Keratinocyte (primary cell): ENCODE measurements around the gene MPV17L2. TPM values are rescaled to one million over a fixed set of nuclear protein-coding genes. Genes with fewer than 3 reads are reported as not detected.

Source experiments
- DNase-seq: peaks from one replicate; pipeline ENCODE4 v3.0.0-alpha.2; 2011; ENCODE audit warnings: low read depth, missing footprints, low spot score
- FAIRE-seq: peaks from 2 replicates; lab custom pipeline; 2011; peaks lifted over from hg19 to GRCh38; lab: Jason Lieb, UNC
- H2AFZ ChIP-seq: 2 replicates; pipeline ENCODE4 v1.6.0; 2012; ENCODE audit warnings: low read length, control low read depth, inconsistent platforms; ENCODE audit not compliant: control insufficient read depth
- H3K27ac ChIP-seq: 2 replicates; pipeline ENCODE4 v1.5.1; 2011; ENCODE audit warnings: low read length; ENCODE audit not compliant: control insufficient read depth, insufficient read depth
- H3K27me3 ChIP-seq: 3 replicates; pipeline ENCODE4 v1.6.0; 2011; ENCODE audit warnings: low read length; ENCODE audit not compliant: control insufficient read depth, insufficient read depth; ENCODE audit errors: extremely low read depth
- H3K36me3 ChIP-seq, 2 experiments: 2 replicates in 1 of 2; 3 replicates in 1 of 2; pipeline ENCODE4 v1.5.1; 2011; ENCODE audit warnings: low read length in 2 of 2, mild to moderate bottlenecking in 1 of 2; ENCODE audit not compliant: control insufficient read depth in 2 of 2, insufficient read depth in 2 of 2; ENCODE audit errors: extremely low read depth in 1 of 2
- H3K4me1 ChIP-seq: 3 replicates; pipeline ENCODE4 v1.5.1; 2011; ENCODE audit warnings: low read length; ENCODE audit not compliant: control insufficient read depth, insufficient read depth; ENCODE audit errors: extremely low read depth
- H3K4me2 ChIP-seq: 3 replicates; pipeline ENCODE4 v1.6.0; 2011; ENCODE audit warnings: low read depth, low read length; ENCODE audit not compliant: control insufficient read depth, insufficient read depth; ENCODE audit errors: extremely low read depth
- H3K4me3 ChIP-seq, 3 experiments: fragments of 200-600 bp in 1 of 3; sonication (generic) in 1 of 3; 2 replicates in 2 of 3; 3 replicates in 1 of 3; pipeline ENCODE4 v1.5.1; 2011 to 2016; ENCODE audit warnings: low read length in 3 of 3, mild to moderate bottlenecking in 3 of 3, control low read depth in 2 of 3, inconsistent platforms in 1 of 3, low read depth in 1 of 3, mixed read lengths in 1 of 3, mixed run types in 1 of 3, moderate library complexity in 1 of 3; ENCODE audit not compliant: control insufficient read depth in 2 of 3, insufficient read depth in 2 of 3; ENCODE audit errors: extremely low read depth in 1 of 3
- H3K79me2 ChIP-seq: 2 replicates; pipeline ENCODE4 v1.6.0; 2012; ENCODE audit warnings: low read length; ENCODE audit not compliant: control insufficient read depth, insufficient read depth
- H3K9ac ChIP-seq: 3 replicates; pipeline ENCODE4 v1.6.0; 2011; ENCODE audit warnings: low read length; ENCODE audit not compliant: control insufficient read depth, insufficient read depth; ENCODE audit errors: extremely low read depth
- H3K9me1 ChIP-seq: 3 replicates; pipeline ENCODE4 v1.6.0; 2011; ENCODE audit warnings: low read length; ENCODE audit not compliant: control insufficient read depth, insufficient read depth; ENCODE audit errors: extremely low read depth
- H3K9me3 ChIP-seq: 2 replicates; pipeline ENCODE4 v1.5.1; 2012; ENCODE audit warnings: low read depth, low read length; ENCODE audit not compliant: control insufficient read depth
- H4K20me1 ChIP-seq: 3 replicates; pipeline ENCODE4 v1.6.0; 2011; ENCODE audit warnings: low read length; ENCODE audit not compliant: control insufficient read depth, insufficient read depth; ENCODE audit errors: extremely low read depth
- CTCF ChIP-seq, 3 experiments: IDR thresholded peaks in 1 of 3; conservative IDR thresholded peaks in 1 of 3; optimal IDR thresholded peaks in 1 of 3; 2 replicates in 2 of 3; 3 replicates in 1 of 3; pipeline versions ENCODE3 to v1.5.1; 2011; ENCODE audit warnings: low read length in 3 of 3, mild to moderate bottlenecking in 3 of 3, moderate library complexity in 2 of 3, control low read depth in 1 of 3, inconsistent platforms in 1 of 3; ENCODE audit not compliant: insufficient read depth in 2 of 3; ENCODE audit errors: extremely low read depth in 1 of 3
- EZH2 ChIP-seq: IDR thresholded peaks from one replicate; pipeline ENCODE4 v1.6.1; 2012; ENCODE audit warnings: inconsistent platforms, mild to moderate bottlenecking, low read length, moderate library complexity
- dilution Hi-C: fragments of 300-500 bp; cut with MboI; formaldehyde crosslinking; loops from one replicate; pipeline ENCODE4 v1.7.0; 2020; ENCODE audit warnings: low sequenced_read_pairs; ENCODE audit not compliant: extremely low pct_ligation_motif_present
- polyA plus RNA-seq, 5 experiments: library from polyadenylated mRNA; depleted of rRNA in 3 of 5; stranded (reverse) in 3 of 5; stranded (forward) in 1 of 5; unstranded in 1 of 5; fragments of >200 nt; gene quantifications; 1 replicate in 1 of 5; 2 replicates in 3 of 5; 3 replicates in 1 of 5; pipeline versions ENCODE4 v1.2.1 to v1.2.3, GENCODE V29; 2011 to 2012; ENCODE audit warnings: missing spikeins in 2 of 5, low read depth in 1 of 5, low replicate concordance in 1 of 5

The MPV17L2 gene
- polyA plus RNA-seq, 1 donor (not counting 4 experiments of a cell fraction or from before 2014, with no cell fraction given), result 26.3 TPM

DNA sequence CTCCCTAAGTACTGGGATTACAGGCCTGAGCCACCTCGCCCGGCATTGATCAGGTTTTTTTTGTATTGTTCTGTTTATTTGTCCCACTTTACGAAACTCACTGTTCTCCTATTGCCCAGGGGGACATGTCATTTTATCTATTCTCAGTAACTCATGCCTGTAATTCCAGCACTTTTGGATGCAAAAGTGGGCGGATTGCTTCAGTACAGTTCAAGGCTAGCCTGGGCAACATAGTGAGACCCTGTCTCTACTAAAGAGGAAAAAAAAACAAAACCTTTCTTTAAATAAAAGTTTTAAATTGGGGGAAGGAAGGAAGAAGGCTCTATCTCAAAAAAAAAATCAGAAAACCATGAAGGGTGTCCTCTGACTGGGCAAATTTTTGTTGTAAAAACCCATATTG, 2.7 kb upstream of the MPV17L2 start:
- peaks cover 20% of the 10 kb centered on the region for H3K4me1 ChIP-seq
- dilution Hi-C loops, result no loop called here
- H3K27ac ChIP-seq, result no peak overlapping the region
- FAIRE-seq, result no peak
- no peaks in the 10 kb centered on the region for H3K9me3 ChIP-seq
- H3K36me3 ChIP-seq, result peaks cover 0 to 2% of the 10 kb centered on the region in 2 experiments
- peaks cover 4% of the 10 kb centered on the region for H3K9me1 ChIP-seq
- H3K4me3 ChIP-seq, result no peak overlapping the region
- H3K27me3 ChIP-seq, result no peaks in the 10 kb centered on the region
- DNase-seq, result no peak
- TF ChIP-seq CTCF (optimal IDR thresholded peaks at IDR 0.05 in 1 of 3, IDR thresholded peaks at IDR 0.05 in 1 of 3, conservative IDR thresholded peaks at IDR 0.05 in 1 of 3; ENCODE audit: extremely low read depth in 1 of 3, insufficient read depth in 2 of 3, low read length in 3 of 3) (no peak), EZH2 (no peak)
- H3K9ac ChIP-seq, result no peak overlapping the region
- no peaks in the 10 kb centered on the region for H4K20me1 ChIP-seq
- no peak overlapping the region for H2AFZ ChIP-seq
- H3K79me2 ChIP-seq, result peaks cover 6% of the 10 kb centered on the region
- H3K4me2 ChIP-seq, result no peak overlapping the region

DNA sequence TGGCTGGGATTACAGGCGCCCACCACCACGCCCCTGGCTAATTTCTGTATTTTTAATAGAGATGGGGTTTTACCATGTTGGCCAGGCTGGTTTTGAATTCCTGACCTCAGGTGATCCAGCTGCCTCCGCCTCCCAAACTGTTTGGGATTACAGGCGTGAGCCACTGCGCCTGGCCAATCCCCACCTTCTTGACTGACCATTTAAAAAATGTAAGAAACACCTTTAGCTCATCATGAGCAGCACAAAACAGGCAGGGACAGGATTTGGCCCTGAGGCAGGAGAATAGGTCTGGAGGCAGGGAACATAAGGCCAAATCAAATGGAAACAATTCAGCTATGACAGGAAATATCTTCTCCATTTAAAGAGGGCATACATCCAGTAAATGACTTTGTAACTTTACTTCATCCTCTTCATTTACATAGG, 1.4 kb upstream of the MPV17L2 start:
- peak overlapping the region; percentile 93 for H3K4me2 ChIP-seq
- H3K4me1 ChIP-seq, result peaks cover 20% of the 10 kb centered on the region
- peaks cover 4% of the 10 kb centered on the region for H3K9me1 ChIP-seq
- peak; percentile 49 for DNase-seq
- H3K79me2 ChIP-seq, result peaks cover 6% of the 10 kb centered on the region
- peak overlapping the region; percentile 81 for H3K27ac ChIP-seq
- H3K9ac ChIP-seq, result peak overlapping the region; percentile 85
- no peaks in the 10 kb centered on the region for H4K20me1 ChIP-seq
- peak overlapping the region; percentile 53 for H2AFZ ChIP-seq
- TF ChIP-seq CTCF (optimal IDR thresholded peaks at IDR 0.05 in 1 of 3, IDR thresholded peaks at IDR 0.05 in 1 of 3, conservative IDR thresholded peaks at IDR 0.05 in 1 of 3; ENCODE audit: extremely low read depth in 1 of 3, insufficient read depth in 2 of 3, low read length in 3 of 3) (no peak), EZH2 (no peak)
- no peaks in the 10 kb centered on the region for H3K9me3 ChIP-seq
- no peaks in the 10 kb centered on the region for H3K27me3 ChIP-seq
- peaks cover 4 to 9% of the 10 kb centered on the region in 2 experiments for H3K36me3 ChIP-seq
- dilution Hi-C loops, result no loop called here
- peak overlapping the region in 2 of 3 experiments; percentile 81 to 82 for H3K4me3 ChIP-seq
- FAIRE-seq, result peak; percentile 79
